ENCODE data around the gene NCKAP1.
"Not testable (repeated sequence)": the region's sequence is repeated elsewhere in the genome, so short reads cannot be mapped to it uniquely, and the experiment has no call there.

The NCKAP1 gene

GRCh38 chr2:183035954-183036669 lies 2.1 kb downstream of the NCKAP1 start:
- DNase-seq (ENCODE audit: low read depth in 2 of 2) = no peak

GRCh38 chr2:183035298-183035953 lies 2.8 kb downstream of the NCKAP1 start:
- DNase-seq (ENCODE audit: low read depth in 2 of 2) = no peak

DNA sequence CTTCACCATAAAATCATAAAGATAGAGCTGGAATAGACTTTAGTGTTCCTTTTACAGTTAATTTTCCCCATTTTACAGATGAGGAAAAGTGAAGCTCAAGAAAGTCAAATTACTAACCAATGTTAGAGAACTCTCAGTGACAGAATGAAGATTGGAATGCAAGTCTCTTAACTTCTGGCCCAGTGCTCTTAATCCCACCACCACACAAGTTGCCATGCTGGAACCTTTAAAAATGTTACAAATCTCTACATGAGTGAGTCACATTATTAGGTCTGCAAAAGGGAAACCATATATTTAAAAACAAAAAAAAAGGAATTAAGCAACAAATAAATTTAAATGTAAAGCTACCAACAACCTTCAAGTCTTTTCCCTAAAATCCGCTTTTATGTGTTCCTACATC lies 3.5 kb downstream of the NCKAP1 start:
- no peak for DNase-seq (ENCODE audit: low read depth in 2 of 2)

- no peak for DNase-seq (ENCODE audit: low read depth in 2 of 2)
Measured at GRCh38 chr2:183033951-183034350, 4.3 kb downstream of the NCKAP1 start.

DNA sequence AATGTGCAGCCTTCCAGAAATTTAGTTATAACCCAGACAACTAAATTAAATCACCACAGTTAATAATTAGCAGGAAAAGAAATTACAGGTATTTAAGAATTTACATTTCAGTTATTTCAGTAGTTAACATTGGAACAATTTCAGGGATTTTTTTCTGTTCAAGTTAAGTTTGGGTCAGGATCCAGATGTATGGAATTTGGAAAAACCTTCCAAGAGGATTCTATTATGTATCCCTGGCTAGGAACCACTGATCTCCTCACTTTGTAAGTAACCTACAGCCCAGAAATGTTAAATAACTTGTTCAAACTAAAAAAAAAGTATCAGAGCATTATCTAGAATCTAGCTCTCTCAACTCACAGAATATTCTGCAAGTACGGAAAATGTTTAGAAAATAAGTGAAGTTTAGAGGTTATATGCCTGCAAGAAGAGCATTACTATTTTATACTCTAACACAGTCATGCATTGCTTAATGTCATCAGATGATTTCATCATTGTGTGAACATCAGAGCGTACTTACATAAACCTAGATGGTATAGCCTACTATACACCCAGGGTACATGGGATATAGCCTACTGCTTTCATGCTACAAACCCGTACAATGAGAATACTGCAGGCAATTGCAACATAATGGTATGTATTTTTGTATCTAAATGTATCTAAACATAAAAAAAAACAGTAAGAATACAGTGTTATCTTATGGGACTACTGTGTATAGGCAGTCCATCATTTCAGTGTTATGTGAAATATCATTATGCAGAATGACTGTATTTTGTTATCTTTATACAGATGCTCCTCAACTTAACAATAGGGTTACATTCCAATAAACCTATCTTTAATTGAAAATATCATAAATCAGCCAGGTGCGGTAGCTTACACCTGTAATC lies 6.1 kb downstream of the NCKAP1 start:
- no peak for DNase-seq (ENCODE audit: low read depth in 2 of 2)

DNA sequence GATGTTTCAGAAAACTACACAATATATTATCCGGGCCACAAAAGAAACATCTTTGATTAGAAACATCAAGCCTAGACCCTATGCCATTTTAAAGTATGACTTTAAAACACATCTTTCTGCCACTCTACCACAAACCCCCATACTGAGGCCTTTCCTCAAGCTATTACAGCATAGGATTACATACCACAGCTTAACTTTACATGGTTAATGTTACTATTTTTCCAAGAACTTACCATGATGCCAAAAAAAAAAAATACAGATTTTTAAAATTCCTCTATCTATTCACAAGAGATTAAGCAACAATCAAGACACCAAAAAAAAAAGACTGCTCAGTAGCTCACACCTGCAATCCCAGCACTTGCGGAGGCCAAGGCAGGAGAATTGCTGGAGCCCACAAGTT lies 9.0 kb downstream of the NCKAP1 start:
- no peak for DNase-seq (ENCODE audit: low read depth in 2 of 2)

DNA sequence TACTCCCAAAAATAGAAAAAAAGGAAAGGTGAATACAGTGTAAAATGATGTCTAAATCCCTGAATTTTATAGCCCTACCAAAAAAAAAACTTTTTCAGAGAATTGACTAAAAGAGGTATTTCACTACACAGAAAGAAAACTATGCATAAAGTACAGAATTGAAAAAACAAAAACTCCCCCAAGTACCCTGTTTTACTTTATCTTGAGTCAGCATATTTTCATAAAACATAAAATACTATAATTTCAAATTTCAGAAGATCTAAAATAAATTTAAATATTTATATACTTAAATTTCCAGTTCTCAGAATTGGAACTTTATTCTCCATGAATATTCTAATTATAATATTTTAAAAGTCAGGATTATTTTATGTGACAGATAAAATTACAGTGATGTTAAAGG lies 10.1 kb downstream of the NCKAP1 start:
- DNase-seq (ENCODE audit: low read depth in 2 of 2) = no peak

DNA sequence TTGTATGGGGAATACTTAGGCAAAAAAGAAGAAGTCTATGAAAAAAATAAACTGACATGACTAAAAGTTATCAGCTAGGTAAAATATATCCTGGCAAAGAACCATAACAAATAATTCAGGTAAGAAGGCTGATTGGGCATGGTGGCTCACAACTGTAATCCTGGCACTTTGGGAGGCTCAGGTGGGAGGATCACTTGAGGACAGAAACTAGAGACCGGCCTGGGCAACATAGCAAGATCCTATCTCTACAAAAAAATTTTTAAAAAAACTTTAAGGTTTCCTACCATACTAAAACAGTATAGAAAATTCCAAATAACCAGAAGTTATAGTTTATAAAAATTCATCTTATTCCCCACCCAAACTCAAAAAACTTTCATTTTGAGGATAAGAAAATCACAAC lies 10.8 kb downstream of the NCKAP1 start:
- no peak for DNase-seq (ENCODE audit: low read depth in 2 of 2)

GRCh38 chr2:183026424-183026823 lies 11.8 kb downstream of the NCKAP1 start:
- no peak for DNase-seq (ENCODE audit: low read depth in 2 of 2)

GRCh38 chr2:183025993-183026392 lies 12.3 kb downstream of the NCKAP1 start:
- no peak for DNase-seq (ENCODE audit: low read depth in 2 of 2)

GRCh38 chr2:183024339-183025095 lies 13.7 kb downstream of the NCKAP1 start:
- no peak for DNase-seq (ENCODE audit: low read depth in 2 of 2)

- no peak for DNase-seq (ENCODE audit: low read depth in 2 of 2)
Measured at GRCh38 chr2:183022711-183023110, 15.5 kb downstream of the NCKAP1 start.

DNA sequence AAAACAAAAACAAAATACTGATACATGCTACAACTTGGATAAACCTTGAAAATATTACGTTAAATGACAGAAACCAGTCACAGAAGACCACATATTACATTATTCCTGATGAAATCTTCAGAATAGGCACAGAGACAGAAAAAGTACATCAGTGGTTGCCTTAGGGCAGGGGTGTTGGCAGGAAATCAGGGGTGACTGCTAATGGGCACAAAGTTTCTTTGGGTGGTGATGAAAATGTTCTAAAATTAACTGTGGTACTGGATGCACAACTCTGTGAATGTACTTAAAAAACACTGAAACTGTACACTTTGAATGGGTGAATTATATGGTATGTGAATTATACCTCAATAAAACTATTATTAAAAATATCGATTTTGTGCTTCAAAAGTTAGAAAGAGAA lies 16.6 kb downstream of the NCKAP1 start:
- DNase-seq (ENCODE audit: low read depth in 2 of 2) = no peak

DNA sequence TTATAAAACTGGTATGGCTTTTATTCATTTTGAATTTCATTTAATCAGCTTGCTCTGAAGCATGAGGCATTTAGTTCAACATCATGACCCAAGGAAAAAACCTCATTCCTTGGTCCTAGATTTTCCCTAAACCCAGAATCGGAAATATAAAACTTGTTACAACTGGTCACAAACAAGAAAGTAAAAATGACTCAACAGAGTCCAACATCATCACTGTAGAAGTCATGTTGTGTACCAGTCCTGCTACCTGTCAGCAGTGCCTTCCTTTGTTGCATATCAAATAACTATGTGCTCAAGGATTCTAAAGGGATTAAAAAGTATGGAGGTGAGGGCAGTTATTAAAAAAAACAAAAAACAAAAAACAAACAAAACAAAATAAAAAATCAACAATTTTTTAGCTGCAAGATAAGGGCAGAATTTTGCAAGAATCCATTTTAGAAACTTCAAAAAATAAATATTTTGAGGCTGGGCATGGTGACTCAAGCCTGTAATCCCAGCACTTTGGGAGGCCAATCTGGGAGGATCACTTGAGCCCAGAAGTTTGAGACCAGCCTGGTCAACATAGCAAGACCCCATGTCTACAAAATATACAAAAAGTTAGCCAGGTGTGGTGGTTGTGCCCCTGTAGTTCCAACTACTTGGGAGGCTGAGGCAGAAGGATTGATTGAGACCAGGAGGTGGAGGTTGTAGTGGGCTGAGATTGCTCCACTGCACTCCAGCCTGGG lies 18.4 kb downstream of the NCKAP1 start:
- no peak for DNase-seq (ENCODE audit: low read depth in 2 of 2)

DNA sequence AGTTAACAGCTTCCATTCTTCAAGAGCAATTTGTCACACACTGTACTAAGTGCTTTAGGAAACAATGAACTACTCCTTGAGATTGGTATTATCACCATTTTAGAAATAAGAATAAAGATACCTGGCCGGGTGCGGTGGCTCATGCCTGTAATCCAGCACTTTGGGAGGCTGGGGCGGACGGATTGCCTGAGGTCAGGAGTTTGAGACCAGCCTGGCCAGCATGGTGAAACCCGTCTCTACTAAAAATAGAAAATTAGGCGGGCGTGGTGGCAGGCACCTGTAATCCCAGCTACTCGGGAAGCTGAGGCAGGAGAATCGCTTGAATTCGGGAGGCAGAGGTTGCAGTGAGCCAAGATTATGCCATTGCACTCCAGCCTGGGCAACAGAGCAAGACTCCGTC lies 20.4 kb downstream of the NCKAP1 start:
- not testable (repeated sequence) for DNase-seq (ENCODE audit: low read depth in 2 of 2)

DNA sequence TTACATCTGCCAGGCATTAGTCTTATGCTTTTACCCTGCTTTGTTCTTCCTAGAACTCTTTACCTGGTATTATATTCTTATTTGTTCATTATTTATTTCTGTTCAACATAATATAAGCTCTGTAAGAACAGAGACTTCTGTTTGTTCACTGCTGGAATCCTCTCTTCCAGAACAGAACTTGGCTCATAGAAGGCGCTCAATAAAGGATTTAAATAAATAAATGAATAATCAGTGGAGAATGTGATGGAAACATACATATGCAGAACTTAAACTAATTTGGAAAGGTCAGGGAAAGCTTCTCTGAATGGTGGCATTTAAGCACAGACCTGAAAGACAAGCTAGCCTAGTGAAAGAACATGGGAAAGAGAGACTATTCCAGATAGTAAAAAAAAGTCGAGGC lies 24.3 kb downstream of the NCKAP1 start:
- DNase-seq (ENCODE audit: low read depth in 2 of 2) = no peak

GRCh38 chr2:183011743-183012142 lies 26.5 kb downstream of the NCKAP1 start:
- DNase-seq (ENCODE audit: low read depth in 2 of 2) = no peak

GRCh38 chr2:183010112-183010511 lies 28.1 kb downstream of the NCKAP1 start:
- DNase-seq (ENCODE audit: low read depth in 2 of 2) = no peak

DNA sequence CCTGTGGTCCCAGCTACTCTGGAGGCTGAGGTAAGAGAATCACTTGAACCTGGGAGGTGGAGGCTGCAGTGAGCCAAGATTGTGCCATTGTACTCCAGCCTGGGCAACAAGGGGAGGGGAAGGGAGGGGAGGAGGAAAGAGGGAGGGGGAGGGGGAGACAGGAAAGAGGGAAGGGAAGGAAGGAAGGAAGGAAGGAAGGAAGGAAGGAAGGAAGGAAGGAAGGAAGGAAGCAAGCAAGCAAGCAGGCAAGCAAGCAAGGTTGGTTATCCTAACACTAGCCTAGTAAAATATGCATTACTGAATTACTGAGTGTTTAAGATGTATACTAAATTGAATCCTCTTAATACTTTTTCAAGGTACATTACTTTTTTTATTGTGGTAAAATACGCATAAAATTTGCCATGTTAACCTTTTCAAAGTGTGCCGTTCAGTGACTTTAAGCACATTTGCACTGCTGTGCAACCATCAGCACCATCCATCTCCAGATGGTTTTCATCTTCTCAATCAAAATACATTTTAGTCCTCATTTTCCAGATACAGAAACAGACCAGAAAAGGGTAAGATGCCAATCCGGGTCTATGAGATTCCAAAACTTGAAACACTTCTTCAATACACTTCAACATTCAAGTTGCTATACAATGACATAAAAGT lies 28.9 kb downstream of the NCKAP1 start:
- no peak for DNase-seq (ENCODE audit: low read depth in 2 of 2)

GRCh38 chr2:183001948-183002347 lies 36.3 kb downstream of the NCKAP1 start:
- no peak for DNase-seq (ENCODE audit: low read depth in 2 of 2)

DNA sequence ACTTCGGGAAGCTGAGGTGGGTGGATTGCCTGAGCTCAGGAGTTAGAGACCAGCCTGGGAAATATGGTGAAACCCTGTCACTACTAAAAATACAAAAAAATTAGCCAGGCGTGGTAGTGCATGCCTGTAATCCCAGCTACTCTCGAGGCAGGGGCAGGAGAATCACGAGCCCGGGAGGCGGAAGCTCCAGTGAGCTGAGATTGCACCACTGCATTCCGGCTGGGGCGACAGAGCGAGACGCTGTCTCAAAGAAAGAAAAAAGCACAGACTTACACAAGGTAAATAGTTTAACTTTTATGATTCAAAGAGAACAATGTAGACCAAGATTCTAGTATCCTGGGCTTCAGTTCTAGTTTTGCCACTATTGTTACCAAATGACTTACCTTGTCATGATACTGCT lies 37.4 kb downstream of the NCKAP1 start:
- no peak for DNase-seq (ENCODE audit: low read depth in 2 of 2)

Measured in stimulated activated CD8-positive, alpha-beta memory T cell treated with anti-CD3 and anti-CD28 coated beads, Interleukin-2, amount 100 ng/mL, for 48 hours (primary cell).